Measurements from ENCODE around the gene TESMIN.

The TESMIN gene

GRCh38 chr11:68680541-68681231, 70.6 kb downstream of the TESMIN start:
- DNase-seq = no peak

GRCh38 chr11:68678031-68678441, 73.3 kb downstream of the TESMIN start:
- no peak for DNase-seq

- peak; percentile 48 for DNase-seq
Measured at GRCh38 chr11:68677432-68677831, 73.9 kb downstream of the TESMIN start.

GRCh38 chr11:68674461-68674860, 76.9 kb downstream of the TESMIN start:
- no peak for DNase-seq

GRCh38 chr11:68673991-68674390, 77.3 kb downstream of the TESMIN start:
- no peak for DNase-seq

- no peak for DNase-seq
Measured at GRCh38 chr11:68673306-68673945, 77.9 kb downstream of the TESMIN start.

GRCh38 chr11:68670208-68670992, 80.9 kb downstream of the TESMIN start:
- no peak for DNase-seq

GRCh38 chr11:68669301-68670090, 81.8 kb downstream of the TESMIN start:
- DNase-seq = no peak

GRCh38 chr11:68667511-68668500, 83.5 kb downstream of the TESMIN start:
- no peak for DNase-seq

- no peak for DNase-seq
Measured at GRCh38 chr11:68666849-68667248, 84.5 kb downstream of the TESMIN start.

- no peak for DNase-seq
Measured at GRCh38 chr11:68665436-68665835, 85.9 kb downstream of the TESMIN start.

GRCh38 chr11:68664906-68665305, 86.4 kb downstream of the TESMIN start:
- DNase-seq = no peak

- DNase-seq = no peak
Measured at GRCh38 chr11:68664141-68664540, 87.2 kb downstream of the TESMIN start.

- no peak for DNase-seq
Measured at GRCh38 chr11:68663482-68664010, 87.8 kb downstream of the TESMIN start.

GRCh38 chr11:68661697-68662603, 89.4 kb downstream of the TESMIN start:
- no peak for DNase-seq

- DNase-seq = no peak
Measured at GRCh38 chr11:68661014-68661413, 90.3 kb downstream of the TESMIN start.

GRCh38 chr11:68660066-68660810, 91.1 kb downstream of the TESMIN start:
- DNase-seq = no peak

- DNase-seq = no peak
Measured at GRCh38 chr11:68659158-68659921, 92.0 kb downstream of the TESMIN start.

- DNase-seq = no peak
Measured at GRCh38 chr11:68658661-68659060, 92.7 kb downstream of the TESMIN start.

Data from NCI-H82 (cell line).